Cardiac muscle cell (in vitro differentiated cells and primary cell): ENCODE measurements around the gene RRN3. TPM values are rescaled to one million over a fixed set of nuclear protein-coding genes. Genes with fewer than 3 reads are reported as not detected.
"Not testable (repeated sequence)": the region's sequence is repeated elsewhere in the genome, so short reads cannot be mapped to it uniquely, and the experiment has no call there.

ENCODE experiments used
- DNase-seq, 2 donors: peaks; one replicate each; pipeline versions ENCODE4 v3.0.0 to v3.0.0-alpha.2; 2010 to 2017; ENCODE audit warnings: low read depth in 1 of 2, low spot score in 1 of 2
- H3K27ac ChIP-seq: fragments of 200-600 bp; sonication (generic); 2 replicates; pipeline ENCODE4 v1.5.1; 2016
- H3K27me3 ChIP-seq: fragments of 200-600 bp; sonication (generic); 2 replicates; pipeline ENCODE4 v1.6.0; 2016; ENCODE audit warnings: control low read depth
- H3K36me3 ChIP-seq: fragments of 200-600 bp; sonication (generic); 2 replicates; pipeline ENCODE4 v1.5.1; 2016; ENCODE audit warnings: control low read depth
- H3K4me1 ChIP-seq: fragments of 200-600 bp; sonication (generic); 2 replicates; pipeline ENCODE4 v1.8.1; 2017; ENCODE audit warnings: low read depth, mild to moderate bottlenecking, mixed run types
- H3K4me3 ChIP-seq: fragments of 200-600 bp; sonication (generic); 2 replicates; pipeline ENCODE4 v1.5.1; 2016; ENCODE audit warnings: mild to moderate bottlenecking
- H3K9me3 ChIP-seq: fragments of 200-600 bp; sonication (generic); 2 replicates; pipeline ENCODE4 v1.5.1; 2017; ENCODE audit warnings: low read depth, mild to moderate bottlenecking, control low read depth
- polyA plus RNA-seq: library from polyadenylated mRNA; unstranded; fragments of >200 nt; fragmentation: Nextera tagmentation; extraction: Ambion mirVana; gene quantifications from 2 replicates; pipeline ENCODE4 v1.2.1, GENCODE V29; 2016
- total RNA-seq: library from RNA; depleted of rRNA; stranded (reverse); fragments of >200 nt; gene quantifications from 2 replicates; pipeline ENCODE4 v1.2.3, GENCODE V29; 2016

RRN3 gene
- total and polyA plus RNA-seq, 2 experiments from 2014 or later, result 15.1 to 23.2 TPM

DNA sequence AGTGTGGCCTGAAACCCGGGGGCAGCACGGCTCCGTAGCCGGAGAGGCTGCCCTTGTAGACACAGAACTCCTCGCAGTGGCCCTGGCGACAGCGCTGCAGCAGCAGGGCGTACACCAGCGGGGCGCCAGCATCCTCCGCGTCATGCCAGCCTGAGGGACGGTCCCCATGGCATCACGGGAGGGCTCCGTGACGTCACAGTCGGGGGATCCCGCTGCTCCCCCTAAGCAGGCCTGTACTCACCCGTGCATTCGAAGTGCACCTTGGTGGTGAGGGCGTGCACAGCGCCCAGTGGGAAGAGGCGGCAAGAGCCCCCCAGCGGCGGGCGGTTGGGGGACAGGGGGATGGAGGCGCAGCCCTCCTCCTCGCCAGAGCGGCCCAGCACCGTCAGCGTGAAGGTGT lies 39.5 kb upstream of the RRN3 start:
- not testable (repeated sequence) for DNase-seq

DNA sequence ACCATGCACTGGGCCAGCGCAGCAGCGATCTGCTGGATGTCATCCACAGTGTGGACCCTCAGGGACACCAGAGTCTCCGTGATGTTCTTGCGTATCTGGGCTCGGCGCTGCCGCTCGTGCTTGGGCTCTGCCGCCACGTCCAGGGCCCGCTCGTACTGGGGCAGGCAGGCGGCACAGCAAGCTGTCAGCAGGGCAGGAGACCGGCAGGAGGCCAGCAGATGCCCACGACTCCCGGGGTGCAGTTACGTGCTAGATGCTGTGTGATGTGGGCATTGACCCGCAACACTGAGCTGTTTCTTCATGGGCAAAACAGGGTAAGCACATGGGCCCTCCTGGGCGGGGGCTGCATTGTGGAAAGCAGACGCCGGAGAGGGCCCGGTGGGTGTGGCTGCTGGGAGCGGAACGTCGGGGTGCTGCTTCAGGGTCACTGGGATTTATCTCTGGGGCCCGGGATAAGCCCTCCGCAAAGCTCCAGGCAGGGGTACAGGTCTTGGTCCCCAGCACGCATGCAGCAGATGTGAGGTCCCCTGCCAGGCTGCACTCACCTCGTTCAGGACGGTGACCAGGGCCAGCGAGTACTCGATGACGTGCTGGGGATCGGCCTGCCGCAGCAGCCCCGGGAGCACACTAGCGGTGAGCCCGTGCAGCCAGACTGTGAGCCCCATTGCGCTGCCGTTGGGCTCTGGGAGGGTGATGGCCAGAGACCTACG lies 38.8 kb upstream of the RRN3 start:
- not testable (repeated sequence) for H3K4me3 ChIP-seq, H3K9me3 ChIP-seq, H3K27me3 ChIP-seq, DNase-seq, H3K27ac ChIP-seq, H3K36me3 ChIP-seq, H3K4me1 ChIP-seq

More for the DNA sequence above, 39.5 kb upstream of the RRN3 start:
- H3K4me1 ChIP-seq, H3K9me3 ChIP-seq, H3K4me3 ChIP-seq, H3K36me3 ChIP-seq, H3K27me3 ChIP-seq, H3K27ac ChIP-seq: not testable (repeated sequence)

GRCh38 chr16:15130943-15131700 lies 37.0 kb upstream of the RRN3 start:
- not testable (repeated sequence) for H3K36me3 ChIP-seq, DNase-seq, H3K27me3 ChIP-seq, H3K4me1 ChIP-seq, H3K4me3 ChIP-seq, H3K27ac ChIP-seq, H3K9me3 ChIP-seq

- H3K4me3 ChIP-seq, H3K36me3 ChIP-seq, H3K27me3 ChIP-seq, DNase-seq, H3K4me1 ChIP-seq, H3K27ac ChIP-seq, H3K9me3 ChIP-seq: not testable (repeated sequence)
Observed at GRCh38 chr16:15130256-15130932, 36.3 kb upstream of the RRN3 start.

DNA sequence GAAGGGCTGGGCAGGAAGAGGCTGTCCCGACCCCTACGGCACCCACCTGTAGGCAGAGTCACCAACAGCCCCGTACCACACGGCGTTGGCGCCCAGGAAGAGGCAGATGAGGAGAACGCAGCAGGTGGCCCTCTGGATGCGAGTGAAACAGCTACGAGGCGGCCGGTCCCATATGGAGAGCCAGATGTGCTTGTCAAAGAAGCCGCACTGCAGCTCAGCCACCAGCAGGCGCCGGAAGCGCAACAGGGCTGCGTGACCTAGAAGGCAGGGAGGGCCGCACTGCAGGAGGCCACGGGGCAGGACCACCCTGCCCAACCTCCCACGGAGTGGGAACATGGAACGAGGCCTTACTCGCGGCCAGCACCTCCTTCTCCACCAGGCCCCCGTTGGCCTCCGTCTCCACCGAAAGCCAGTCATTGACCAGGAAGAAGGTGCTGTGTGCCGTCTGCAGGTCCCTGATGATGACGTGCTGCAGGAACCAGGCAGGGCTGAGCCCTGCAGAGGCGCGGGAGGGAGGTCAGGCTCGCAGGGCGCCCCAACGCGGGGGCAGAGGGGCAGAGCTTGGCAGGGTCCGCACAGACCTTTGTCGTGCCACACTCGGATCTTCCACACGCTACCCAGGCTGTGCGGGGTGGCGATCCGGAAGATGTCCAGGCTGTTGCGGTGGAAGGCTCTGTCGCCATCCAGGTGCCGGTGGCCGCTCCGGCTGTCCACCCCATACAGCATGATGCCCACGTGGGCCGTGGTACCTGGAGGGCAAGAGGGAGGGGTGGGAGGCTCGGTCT lies 33.8 kb upstream of the RRN3 start:
- not testable (repeated sequence) for H3K4me3 ChIP-seq, H3K9me3 ChIP-seq, H3K4me1 ChIP-seq, H3K36me3 ChIP-seq, DNase-seq, H3K27ac ChIP-seq, H3K27me3 ChIP-seq

- not testable (repeated sequence) for H3K9me3 ChIP-seq, DNase-seq, H3K4me1 ChIP-seq, H3K27ac ChIP-seq, H3K27me3 ChIP-seq, H3K36me3 ChIP-seq, H3K4me3 ChIP-seq
Observed at GRCh38 chr16:15100372-15100987, 6.4 kb upstream of the RRN3 start.

- H3K27me3 ChIP-seq, H3K9me3 ChIP-seq, H3K27ac ChIP-seq, H3K36me3 ChIP-seq, H3K4me3 ChIP-seq, DNase-seq, H3K4me1 ChIP-seq: not testable (repeated sequence)
Observed at GRCh38 chr16:15099366-15099909, 5.4 kb upstream of the RRN3 start.

DNA sequence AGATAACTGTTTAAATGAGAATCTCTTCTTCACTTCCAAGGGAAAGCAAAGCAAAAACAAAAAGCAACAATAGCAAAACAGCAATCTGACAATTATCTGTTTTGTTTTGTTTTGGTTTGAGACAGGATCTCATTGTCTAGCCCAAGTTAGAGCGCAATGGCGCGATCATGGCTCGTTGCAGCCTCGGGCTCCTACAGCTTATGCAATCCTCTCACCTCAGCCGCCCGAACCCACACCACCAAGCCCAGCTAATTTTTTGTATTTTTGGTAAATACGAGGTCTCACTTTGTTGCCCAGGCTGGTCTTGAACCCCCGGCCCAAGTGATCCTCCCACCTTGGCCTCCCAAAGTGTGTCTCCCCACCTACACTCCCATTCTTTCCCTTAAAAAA lies 2.5 kb upstream of the RRN3 start:
- H3K27ac ChIP-seq, H3K27me3 ChIP-seq, H3K36me3 ChIP-seq, H3K9me3 ChIP-seq, H3K4me3 ChIP-seq, DNase-seq, H3K4me1 ChIP-seq: not testable (repeated sequence)

GRCh38 chr16:15093571-15093954 lies 509 bp downstream of the RRN3 start:
- not testable (repeated sequence) for H3K27me3 ChIP-seq, H3K4me1 ChIP-seq, H3K9me3 ChIP-seq, H3K36me3 ChIP-seq, DNase-seq
- H3K4me3 ChIP-seq, result peak overlapping the region; percentile 35
- H3K27ac ChIP-seq, result peak overlapping the region; percentile 66

- DNase-seq, H3K4me1 ChIP-seq, H3K9me3 ChIP-seq, H3K27me3 ChIP-seq, H3K4me3 ChIP-seq, H3K27ac ChIP-seq: not testable (repeated sequence)
- H3K36me3 ChIP-seq, result peaks cover 12% of the 10 kb centered on the region
Observed at GRCh38 chr16:15090663-15091269, 3.3 kb downstream of the RRN3 start.

- H3K27me3 ChIP-seq, H3K9me3 ChIP-seq, H3K4me3 ChIP-seq, H3K4me1 ChIP-seq, DNase-seq, H3K27ac ChIP-seq: not testable (repeated sequence)
- peaks cover 33% of the 10 kb centered on the region for H3K36me3 ChIP-seq
Observed at GRCh38 chr16:15082788-15083187, 11.3 kb downstream of the RRN3 start.

DNA sequence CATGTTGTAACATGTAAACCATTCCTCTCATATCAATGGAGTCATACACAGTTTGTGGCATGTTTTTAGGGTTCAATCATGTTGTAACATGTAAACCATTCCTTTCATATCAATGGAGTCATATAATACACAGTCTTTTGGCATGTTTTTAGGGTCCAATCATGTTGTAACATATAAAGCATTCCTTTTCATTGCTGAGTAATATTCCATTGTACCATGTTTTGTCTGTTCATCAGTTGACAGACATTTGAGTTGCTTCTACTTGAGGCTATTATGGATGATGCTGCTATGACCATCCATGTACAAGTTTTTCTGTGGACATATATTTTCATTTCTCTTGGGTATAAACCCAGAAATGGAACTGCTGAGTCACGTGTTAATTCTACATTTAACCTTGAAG lies 13.2 kb downstream of the RRN3 start:
- peaks cover 31% of the 10 kb centered on the region for H3K36me3 ChIP-seq
- H3K27me3 ChIP-seq, H3K4me1 ChIP-seq, H3K4me3 ChIP-seq, H3K27ac ChIP-seq, H3K9me3 ChIP-seq, DNase-seq: not testable (repeated sequence)

- H3K36me3 ChIP-seq, result peaks cover 45% of the 10 kb centered on the region
- H3K4me3 ChIP-seq, H3K4me1 ChIP-seq, DNase-seq, H3K9me3 ChIP-seq, H3K27ac ChIP-seq, H3K27me3 ChIP-seq: not testable (repeated sequence)
Observed at GRCh38 chr16:15076161-15076560, 17.9 kb downstream of the RRN3 start.
